ENCODE results near the gene MACROD2. TPM values are rescaled to one million over a fixed set of nuclear protein-coding genes. Genes with fewer than 3 reads are reported as not detected.

MACROD2 gene
- total RNA-seq, 1 donor from 2014 or later = 47.7 TPM

DNA sequence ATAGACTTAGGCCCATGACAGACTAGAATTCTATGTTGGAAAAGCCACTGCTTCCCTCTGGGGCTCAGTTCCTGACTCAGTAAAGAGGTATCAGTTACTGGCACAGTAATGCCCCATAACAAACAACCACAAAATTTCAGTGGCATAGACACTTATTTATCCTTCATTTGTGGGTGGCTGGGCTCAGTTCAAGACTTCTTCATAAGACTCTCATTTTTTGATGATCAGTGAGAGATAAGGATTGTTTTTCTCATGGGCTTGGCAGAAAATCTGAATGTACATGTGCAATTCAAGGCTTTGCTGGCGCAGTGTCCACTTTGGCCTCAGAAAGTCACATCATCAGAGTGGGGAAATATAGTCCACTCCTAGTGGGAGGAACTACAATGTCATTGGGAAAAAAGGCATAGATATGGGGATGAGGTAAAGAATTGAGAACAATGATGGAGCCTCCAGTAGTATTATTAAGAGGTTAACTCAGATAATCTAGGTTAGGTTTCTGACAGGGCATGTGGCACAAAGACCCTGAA lies 726.7 kb downstream of the MACROD2 start:
- no peak for DNase-seq (ENCODE audit: low spot score in 2 of 2)
- no peak for FAIRE-seq

DNA sequence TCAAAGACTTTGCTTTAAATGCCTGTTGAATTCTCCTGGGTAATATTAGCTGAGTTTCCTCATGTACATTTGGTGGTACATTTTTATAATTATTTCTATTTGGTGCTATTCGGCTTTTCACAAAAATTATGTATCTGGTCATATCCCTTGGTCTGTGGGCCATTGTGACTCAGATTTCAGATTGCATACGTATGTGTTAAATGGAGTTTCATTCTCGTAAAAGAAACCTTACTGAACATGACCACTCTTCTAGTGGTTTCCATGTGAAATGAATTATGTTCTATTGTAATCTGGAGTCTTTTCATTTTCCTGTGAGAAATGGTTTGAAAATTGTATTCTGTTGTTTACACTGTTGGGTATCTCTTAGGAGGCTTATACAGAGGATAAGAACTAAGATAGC lies 728.3 kb downstream of the MACROD2 start:
- DNase-seq (ENCODE audit: low spot score in 2 of 2) (no peak), FAIRE-seq (no peak)

DNA sequence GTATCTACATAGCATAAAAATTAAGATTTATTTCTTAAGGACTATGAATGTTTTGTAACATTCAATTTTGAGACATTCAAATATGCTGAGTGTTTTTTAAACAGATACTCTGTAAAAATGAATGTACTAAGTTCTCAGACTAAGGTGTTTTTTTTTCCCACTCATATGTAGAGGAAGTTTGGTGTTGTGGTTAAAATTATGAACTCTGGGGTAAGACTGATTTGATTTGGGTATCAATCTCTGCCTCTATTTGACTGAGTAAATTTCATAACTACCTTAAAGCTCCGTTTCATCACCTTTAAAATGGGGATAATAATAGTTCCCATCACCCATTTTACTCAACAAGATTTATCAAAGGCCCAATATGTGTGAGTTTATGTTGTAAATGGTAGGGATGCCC lies 728.7 kb downstream of the MACROD2 start:
- FAIRE-seq = no peak
- no peak for DNase-seq (ENCODE audit: low spot score in 2 of 2)

DNA sequence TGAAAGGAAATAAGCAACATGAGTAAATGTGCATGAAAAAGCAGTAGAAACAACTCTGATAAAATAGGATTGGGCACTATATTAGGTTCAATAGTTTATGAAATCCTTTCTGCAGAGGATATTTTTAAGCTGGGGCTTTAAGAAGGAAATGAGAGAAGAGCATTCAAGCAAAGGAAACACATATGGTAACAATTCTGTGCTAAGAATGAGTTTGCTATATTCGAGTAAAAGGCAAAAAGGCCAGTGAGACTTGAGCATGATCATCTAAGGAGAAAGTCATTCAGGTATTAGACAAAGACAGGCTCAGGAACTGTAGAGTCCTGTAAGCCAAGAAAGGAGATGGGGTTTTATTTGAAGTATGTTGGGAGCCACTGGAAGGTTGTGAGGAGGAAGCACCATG lies 729.2 kb downstream of the MACROD2 start:
- no peak for FAIRE-seq
- DNase-seq (ENCODE audit: low spot score in 2 of 2) = no peak

DNA sequence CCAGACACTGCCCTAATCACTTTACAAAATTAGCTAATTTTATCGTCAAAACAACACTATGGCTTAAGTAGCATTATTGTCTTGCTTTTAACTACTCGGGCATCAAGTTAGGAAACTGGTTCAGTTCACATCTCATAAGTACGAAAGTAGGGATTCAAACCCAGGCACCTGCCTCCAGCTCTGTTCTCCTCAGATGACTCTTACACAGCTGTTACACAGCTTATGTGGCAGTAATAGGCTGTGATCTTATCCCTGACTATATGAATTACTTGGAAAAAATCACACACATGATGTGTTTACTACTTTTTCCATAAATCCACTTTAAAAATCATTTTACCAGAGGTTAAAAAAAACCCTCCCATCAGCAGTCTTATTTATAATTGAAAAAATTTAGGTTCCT lies 731.3 kb downstream of the MACROD2 start:
- DNase-seq (ENCODE audit: low spot score in 2 of 2) = no peak
- no peak for FAIRE-seq

DNA sequence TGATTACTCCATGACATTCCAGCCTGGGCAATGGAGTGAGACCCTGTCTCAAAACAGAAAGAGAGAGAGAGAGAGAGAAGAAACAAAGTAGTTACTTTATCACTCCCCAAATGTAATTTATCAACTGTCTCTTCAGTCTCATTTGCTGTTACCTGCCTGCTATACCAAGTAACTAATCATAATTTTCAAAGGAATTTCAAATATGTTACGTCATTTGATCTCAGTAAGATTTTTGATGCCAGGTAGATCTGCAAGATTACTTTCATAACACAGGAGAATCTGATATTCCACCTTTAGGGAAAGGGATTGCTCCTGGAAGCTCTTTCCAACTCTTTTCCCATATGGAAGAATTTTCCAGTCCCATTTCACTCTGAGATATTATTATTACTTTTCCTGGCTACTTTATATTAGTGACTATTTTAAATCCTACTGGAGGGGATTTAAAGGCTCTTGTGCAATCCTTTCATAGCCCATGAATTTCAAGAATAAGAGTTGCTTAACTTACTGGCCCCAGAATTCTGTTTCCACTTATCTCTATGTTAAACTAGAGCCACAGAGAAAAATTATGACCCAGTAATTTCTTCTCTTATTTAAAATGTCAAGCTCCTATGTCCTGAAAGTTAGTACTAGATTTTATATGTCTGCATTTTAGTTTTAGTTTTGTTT lies 732.3 kb downstream of the MACROD2 start:
- DNase-seq (ENCODE audit: low spot score in 2 of 2) (no peak), FAIRE-seq (no peak)

DNA sequence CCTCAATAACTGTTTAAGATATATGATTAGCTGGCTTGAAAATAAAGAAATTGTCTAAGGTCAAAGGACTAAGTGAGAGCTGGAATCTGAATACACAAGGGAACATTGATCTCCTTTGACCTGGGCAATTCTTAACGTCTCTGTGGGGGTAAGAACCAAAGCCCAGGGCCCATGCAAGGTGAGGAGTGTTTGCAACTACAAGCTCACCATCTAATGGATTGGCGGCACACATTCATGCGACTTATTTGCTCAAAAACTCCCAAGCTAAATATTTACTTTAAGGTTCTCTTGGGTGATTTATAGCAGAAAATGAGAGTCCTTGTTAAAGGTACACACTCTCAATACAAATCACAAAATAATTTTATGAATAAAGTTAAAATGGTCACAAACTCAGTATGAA lies 734.1 kb downstream of the MACROD2 start:
- no peak for FAIRE-seq
- no peak for DNase-seq (ENCODE audit: low spot score in 2 of 2)

DNA sequence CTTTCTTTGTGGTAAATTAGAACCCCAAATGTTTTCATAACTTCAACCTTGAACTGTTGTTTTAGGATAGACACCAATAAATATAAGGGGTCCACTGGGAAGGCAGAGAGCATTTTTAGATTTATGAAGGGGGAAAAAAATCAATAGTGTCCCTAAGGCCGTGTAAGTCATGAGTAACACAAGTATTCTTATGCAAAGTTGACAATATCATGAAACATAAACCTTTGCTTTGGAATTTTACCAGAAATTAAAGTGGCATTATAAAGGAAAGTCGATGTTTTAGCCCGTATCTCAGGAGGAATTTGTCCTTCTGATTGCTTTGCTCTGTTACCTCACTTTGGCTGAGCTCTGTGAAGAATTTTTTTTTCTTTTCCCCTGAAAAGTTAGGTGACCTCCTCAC lies 737.0 kb downstream of the MACROD2 start:
- no peak for FAIRE-seq

DNA sequence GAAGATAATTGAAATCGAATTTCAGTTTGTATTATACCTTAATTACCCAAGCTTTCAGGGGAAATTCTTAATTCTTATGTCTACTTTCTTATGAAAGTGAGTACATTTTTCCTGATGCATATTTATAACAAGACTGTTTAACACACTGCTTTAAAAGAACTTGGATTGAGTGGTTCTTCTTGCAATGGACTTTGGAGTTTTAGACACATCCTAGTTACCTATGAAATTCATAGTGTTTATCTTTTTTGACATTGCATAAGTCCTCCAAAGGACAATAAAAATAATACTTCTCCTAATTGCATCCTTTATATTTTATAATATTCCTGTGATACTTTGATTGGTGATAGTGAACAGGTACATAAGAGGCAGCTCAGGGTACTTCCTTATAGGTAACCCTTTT lies 737.7 kb downstream of the MACROD2 start:
- no peak for FAIRE-seq

More for the DNA sequence above, 737.0 kb downstream of the MACROD2 start:
- DNase-seq (ENCODE audit: low spot score in 2 of 2) = no peak

DNA sequence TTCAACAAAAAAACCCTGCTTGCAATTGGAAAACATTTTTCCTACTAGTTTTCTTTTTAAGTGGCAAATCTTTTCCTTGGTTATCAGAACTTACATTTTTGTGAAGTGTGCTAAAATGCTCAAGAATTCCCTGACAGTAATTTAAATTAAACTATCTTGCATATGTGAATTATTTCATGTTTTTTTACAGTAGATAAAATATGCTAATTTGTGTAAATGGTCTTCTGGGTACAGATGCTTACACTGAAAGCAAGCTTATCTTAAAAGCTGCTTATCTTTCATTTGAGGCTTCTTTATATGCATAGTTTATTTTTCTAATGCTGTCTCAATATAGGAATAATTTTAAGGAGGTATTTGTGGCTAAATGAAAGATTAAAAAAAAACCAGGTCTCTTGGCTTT lies 745.1 kb downstream of the MACROD2 start:
- DNase-seq (ENCODE audit: low spot score in 2 of 2) = no peak
- no peak for FAIRE-seq

More for the DNA sequence above, 737.7 kb downstream of the MACROD2 start:
- DNase-seq (ENCODE audit: low spot score in 2 of 2) = no peak

DNA sequence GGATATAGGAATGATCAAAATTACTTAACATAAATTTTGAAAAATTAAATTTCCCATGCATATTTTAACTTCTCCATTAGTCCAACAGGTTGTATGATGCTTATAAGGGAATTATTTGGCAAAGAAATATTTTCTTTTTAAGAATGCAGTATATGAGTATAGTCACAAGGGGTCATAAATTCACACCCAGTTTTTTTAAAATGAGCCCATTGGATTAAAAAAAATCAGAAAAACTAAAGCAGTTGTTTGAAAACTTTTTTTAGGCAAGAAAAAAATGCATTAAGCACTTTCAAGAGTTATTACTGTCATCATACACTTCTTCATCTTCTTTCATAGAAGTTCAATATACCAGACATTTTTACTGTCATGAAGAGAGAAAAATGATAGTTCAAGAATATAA lies 746.3 kb downstream of the MACROD2 start:
- DNase-seq (ENCODE audit: low spot score in 2 of 2) = no peak
- no peak for FAIRE-seq

DNA sequence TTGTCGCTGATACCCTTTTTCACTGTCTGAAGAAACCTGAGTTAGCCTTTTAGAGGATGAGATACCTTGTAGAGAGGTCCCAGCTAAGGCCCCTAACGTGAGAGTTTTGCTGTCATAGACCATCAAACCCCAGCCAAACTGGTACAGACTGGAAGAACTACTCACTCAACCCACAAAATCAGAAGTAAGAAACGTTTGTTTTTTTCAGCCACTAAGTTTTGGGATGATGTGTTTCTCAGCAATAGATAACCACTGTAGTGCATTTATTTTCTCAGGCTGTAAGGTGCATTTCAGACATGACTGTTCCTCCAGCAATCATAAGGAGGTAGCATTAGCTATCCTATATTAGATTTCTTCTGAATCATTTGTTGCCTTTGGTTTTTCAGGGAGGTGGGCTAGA lies 749.4 kb downstream of the MACROD2 start:
- no peak for FAIRE-seq
- DNase-seq (ENCODE audit: low spot score in 2 of 2) = no peak

DNA sequence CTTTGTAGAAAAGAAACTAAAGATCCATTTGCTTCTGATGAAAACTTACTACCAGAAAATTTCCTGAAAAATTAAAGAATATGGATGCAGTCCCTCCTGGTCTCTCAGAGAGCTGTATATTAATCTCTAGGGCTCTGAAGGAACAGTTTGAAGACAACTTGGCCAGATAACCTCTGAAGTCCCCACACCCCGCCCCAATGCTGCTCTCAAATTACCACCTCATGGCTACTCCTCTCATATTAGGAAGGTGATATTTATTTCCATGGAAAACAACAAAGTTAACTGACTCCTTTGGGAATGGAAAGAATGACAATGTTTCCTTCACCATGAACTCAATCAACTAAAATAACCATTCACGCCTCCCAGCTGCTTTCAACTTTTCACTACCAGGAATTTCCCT lies 750.5 kb downstream of the MACROD2 start:
- no peak for DNase-seq (ENCODE audit: low spot score in 2 of 2)
- FAIRE-seq = no peak

DNA sequence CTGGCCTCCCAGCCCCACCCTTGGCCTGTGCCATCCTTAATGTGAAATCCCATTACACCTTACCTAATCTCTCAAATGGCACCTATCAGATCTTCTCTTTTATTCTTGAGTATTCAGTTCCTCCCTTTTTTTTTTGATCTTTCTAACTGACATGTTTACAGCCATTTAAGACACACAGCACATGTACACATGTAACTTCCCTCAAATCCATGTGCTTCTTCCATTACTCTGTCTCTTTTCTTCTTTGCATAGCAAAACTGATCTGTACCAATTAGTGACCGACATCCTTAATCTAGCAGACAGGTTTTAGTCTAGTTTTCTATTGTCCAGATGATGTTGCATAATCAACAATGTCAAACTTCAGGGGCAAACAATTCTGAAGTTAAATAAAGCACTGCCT lies 755.9 kb downstream of the MACROD2 start:
- no peak for FAIRE-seq
- DNase-seq (ENCODE audit: low spot score in 2 of 2) = no peak

DNA sequence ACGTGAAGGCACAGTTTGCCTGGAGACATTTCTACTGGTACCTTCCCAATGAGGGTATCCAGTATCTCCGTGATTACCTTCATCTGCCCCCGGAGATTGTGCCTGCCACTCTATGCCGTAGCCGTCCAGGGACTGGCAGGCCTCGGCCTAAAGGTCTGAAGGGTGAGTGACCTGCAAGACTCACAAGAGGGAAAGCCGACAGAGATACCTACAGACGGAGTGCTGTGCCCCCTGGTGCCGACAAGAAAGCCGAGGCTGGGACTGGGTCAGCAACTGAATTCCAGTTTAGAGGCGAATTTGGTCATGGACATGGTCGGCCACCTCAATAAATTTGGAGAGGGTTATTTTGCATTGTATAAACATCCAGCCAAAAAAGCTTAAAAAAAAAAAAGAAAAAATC lies 762.4 kb downstream of the MACROD2 start:
- FAIRE-seq (no peak), DNase-seq (ENCODE audit: low spot score in 2 of 2) (no peak)

DNA sequence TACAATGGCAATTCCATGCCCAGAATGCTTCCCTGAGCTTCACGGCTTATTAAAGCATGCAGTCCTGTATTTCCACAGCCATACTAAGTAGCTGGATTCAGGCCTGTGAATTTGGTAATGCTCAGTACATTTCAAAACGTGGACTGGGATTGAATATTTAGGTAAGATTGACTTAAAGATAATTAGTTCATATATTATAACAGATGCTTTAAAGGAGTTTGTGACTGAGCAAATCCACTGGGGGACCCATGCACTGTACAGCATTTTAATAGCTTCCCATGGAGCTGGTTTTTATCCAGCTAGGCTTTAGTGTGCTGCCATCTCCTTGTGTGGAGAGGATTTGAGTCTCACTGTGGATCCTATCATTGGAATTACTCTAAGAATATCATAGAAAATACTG lies 763.0 kb downstream of the MACROD2 start:
- FAIRE-seq (no peak), DNase-seq (ENCODE audit: low spot score in 2 of 2) (no peak)

DNA sequence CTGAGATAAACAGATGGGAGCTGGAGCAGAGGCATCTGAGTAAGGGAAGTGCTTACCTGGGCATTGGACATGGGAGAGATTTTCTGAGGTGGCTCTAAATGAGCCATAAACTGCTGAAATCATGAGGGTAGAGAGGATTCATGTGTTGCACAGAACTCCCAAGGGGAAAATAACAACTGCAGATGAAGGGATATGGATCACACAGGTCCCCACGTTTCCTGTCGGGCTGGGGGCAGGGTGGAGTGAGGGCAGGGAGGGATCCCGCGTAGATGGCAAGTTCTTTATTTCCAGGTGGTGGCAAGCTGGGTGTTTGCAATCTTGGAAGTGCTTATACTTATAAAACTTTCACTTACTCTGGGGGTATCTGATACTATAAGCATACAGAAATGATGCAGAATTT lies 764.7 kb downstream of the MACROD2 start:
- DNase-seq (ENCODE audit: low spot score in 2 of 2) (no peak), FAIRE-seq (no peak)

DNA sequence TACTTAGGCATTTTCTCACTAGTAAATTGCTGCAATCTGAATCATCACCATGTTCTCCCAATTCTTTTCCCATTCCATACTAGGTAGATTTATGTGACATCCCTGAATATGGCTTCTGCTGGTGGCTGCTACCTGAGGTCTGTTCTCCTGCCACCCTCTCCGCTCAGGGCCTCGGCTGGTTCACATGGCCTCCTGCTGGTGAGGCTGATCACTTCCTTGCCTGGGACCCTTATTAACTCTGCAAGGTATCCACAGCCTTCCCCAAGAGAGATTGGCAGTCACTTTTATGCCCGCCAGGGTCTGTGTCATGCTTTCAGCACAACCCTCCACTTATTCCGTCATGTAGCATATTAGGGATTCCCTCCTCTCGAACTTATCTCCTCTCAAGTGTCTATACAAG lies 766.6 kb downstream of the MACROD2 start:
- DNase-seq (ENCODE audit: low spot score in 2 of 2) = no peak

DNA sequence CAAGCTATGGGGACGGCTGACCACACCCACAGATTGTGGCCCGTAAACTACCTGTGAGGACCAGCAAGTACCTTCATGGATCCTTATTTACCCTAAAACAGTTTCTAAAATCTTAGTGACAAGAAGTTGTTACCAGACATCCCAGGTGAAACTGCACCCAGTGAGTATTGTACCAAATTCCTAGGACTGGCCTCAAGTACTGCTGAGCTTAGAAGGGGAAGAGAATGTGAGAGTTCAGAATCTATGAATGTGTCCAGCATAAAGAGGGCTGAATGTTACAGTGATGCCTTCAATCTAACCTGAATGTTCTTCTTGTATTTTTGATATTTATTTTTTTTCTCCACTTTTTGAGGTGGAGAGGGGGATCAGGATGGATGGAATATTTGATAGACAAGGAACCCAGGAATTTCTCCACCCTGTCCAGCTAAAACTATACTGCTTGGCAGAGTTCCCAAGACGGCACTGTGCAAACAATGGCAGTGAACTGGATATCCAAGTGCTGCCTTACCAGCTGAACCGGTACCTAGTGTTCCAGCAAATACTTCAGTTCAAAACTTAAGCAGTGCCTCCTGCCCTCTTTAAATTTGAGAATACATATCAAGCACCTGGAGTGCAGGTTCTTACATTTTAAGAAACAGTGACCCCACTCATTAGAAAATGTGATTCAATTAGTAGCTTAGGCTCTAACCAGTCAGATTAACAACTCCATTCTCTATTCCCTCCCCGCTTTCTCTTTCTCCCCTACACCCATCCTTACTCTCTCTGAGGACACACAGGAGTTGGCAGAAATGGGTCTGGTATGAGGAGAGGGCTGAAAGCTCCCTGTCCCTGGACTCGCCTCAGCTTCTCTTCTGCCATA lies 769.4 kb downstream of the MACROD2 start:
- DNase-seq (ENCODE audit: low spot score in 2 of 2) (no peak), FAIRE-seq (no peak)

More for the DNA sequence above, 766.6 kb downstream of the MACROD2 start:
- no peak for FAIRE-seq

DNA sequence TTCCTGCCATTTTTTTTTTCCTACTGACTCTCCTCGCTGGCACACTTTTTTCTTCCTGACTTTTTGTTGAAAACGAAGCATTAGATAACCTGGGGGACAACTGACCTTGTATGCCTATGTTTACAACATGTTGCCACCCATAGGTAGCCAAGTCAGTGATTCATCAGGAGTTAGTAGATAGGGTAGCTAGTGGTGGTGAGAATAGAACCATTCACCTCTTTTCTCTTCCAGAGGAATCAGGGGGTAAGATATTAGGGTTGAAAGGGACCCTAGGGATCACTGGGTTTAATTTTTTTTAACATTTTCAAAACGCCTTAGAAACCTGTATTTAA lies 770.0 kb downstream of the MACROD2 start:
- FAIRE-seq = no peak
- no peak for DNase-seq (ENCODE audit: low spot score in 2 of 2)

DNA sequence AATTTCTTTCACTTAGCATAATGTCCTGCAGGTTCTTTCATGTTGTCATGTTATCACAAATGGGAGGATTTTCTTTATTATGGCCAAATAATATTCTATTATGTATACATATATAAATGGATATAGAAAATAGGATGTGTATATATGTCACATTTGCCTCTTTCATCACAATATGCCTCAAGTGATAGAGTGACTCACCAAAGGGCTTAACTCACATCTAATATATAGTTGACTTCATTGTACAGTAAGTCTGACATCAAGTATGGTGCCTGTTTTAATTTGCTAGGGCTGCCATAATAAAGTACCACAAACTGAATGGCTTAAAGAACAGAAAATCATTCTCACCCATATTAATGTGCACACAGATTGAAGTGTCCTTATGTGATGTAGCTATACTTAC lies 778.2 kb downstream of the MACROD2 start:
- no peak for FAIRE-seq

DNA sequence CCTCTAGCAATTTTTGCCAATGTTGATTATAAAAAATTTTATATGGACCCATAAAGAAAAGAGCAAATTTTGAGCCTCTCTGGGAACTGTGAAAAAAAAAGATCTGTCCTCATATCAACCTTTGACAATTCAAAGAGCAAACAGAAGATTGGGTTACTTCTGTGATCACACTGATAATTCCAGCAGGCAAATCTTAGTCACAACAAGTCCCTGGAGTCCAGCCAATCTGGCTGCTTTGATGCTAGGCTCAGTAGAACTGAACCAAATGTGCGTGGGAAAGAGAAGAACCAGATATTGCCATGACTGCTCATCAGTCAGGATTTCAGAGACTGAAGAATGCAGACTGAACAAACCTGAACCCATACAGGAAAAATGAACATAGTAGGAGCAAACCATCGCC lies 780.5 kb downstream of the MACROD2 start:
- no peak for DNase-seq (ENCODE audit: low spot score in 2 of 2)
- no peak for FAIRE-seq

More for the DNA sequence above, 778.2 kb downstream of the MACROD2 start:
- DNase-seq (ENCODE audit: low spot score in 2 of 2) = no peak
